IMR-90 (cell line): ENCODE measurements around the gene RNF146. TPM values are rescaled to one million over a fixed set of nuclear protein-coding genes. Genes with fewer than 3 reads are reported as not detected.

Experiments used
- ATAC-seq: fragments of 200-7000 bp; cut with Tn5 transposase; 2 replicates; pipeline ENCODE4 v1.9.1; 2020; ENCODE audit warnings: low read depth, mild to moderate bottlenecking, moderate library complexity
- BruUV-seq: library from RNA; stranded (reverse); fragments of 400-500 nt; replicated peaks from 2 replicates; lab custom pipeline; 2021; lab: Mats Ljungman, UMichigan
- CTCF ChIA-PET: fragments of 300-600 bp; formaldehyde crosslinking; extraction: SDS; loops from one replicate; lab custom pipeline; 2021; ENCODE audit warnings: antibody characterized with exemption; lab: Yijun Ruan, JAX
- POLR2A ChIA-PET: fragments of 300-600 bp; sonication (Branson Sonifier 250); formaldehyde crosslinking; loops from one replicate; lab custom pipeline; 2022; ENCODE audit warnings: antibody characterized with exemption; ENCODE audit not compliant: unreplicated experiment; lab: Charles Lee
- DNase-seq: peaks from one replicate; pipeline ENCODE4 v3.0.0; 2013
- H2AFZ ChIP-seq: replicated peaks from 2 replicates; pipeline ENCODE3; 2013; ENCODE audit warnings: low read length, mild to moderate bottlenecking; ENCODE audit not compliant: poor library complexity
- H2AK5ac ChIP-seq: 2 replicates; pipeline ENCODE4 v1.6.1; 2013; ENCODE audit warnings: low read depth, low read length, inconsistent platforms
- H2AK9ac ChIP-seq: replicated peaks from 2 replicates; pipeline ENCODE3; 2013; ENCODE audit warnings: mild to moderate bottlenecking, low read depth, low read length, moderate library complexity; ENCODE audit not compliant: poor library complexity
- H2BK120ac ChIP-seq: 2 replicates; pipeline ENCODE4 v1.6.1; 2013; ENCODE audit warnings: low read depth, low read length, inconsistent platforms
- H2BK15ac ChIP-seq: 3 replicates; pipeline ENCODE4 v1.6.1; 2013; ENCODE audit warnings: low read depth, low read length, inconsistent platforms
- H2BK20ac ChIP-seq: 2 replicates; pipeline ENCODE4 v1.6.1; 2013; ENCODE audit warnings: low read depth, mild to moderate bottlenecking, inconsistent platforms, low read length, moderate library complexity
- H2BK5ac ChIP-seq: 2 replicates; pipeline ENCODE4 v1.6.1; 2013; ENCODE audit warnings: mild to moderate bottlenecking, low read depth, low read length, inconsistent platforms; ENCODE audit not compliant: poor library complexity, severe bottlenecking
- H3K14ac ChIP-seq: replicated peaks from 2 replicates; pipeline ENCODE4 v1.6.1; 2013; ENCODE audit warnings: low read depth, low read length, inconsistent platforms
- H3K18ac ChIP-seq: 2 replicates; pipeline ENCODE4 v1.6.1; 2013; ENCODE audit warnings: low read depth, low read length, control low read depth
- H3K23ac ChIP-seq: 2 replicates; pipeline ENCODE4 v1.6.1; 2013; ENCODE audit warnings: low read depth, low read length, inconsistent platforms
- H3K27ac ChIP-seq: 2 replicates; pipeline ENCODE4 v1.5.1; 2013; ENCODE audit warnings: mild to moderate bottlenecking, control low read depth, low read length; ENCODE audit not compliant: insufficient read depth
- H3K27me3 ChIP-seq: 2 replicates; pipeline ENCODE4 v1.6.1; 2013; ENCODE audit warnings: low read length; ENCODE audit not compliant: control insufficient read depth, insufficient read depth
- H3K36me3 ChIP-seq: 2 replicates; pipeline ENCODE4 v1.6.1; 2013; ENCODE audit warnings: low read length, mixed read lengths; ENCODE audit not compliant: control insufficient read depth, insufficient read depth
- H3K4ac ChIP-seq: 2 replicates; pipeline ENCODE4 v1.6.1; 2013; ENCODE audit warnings: low read depth, low read length, inconsistent platforms
- H3K4me1 ChIP-seq: 2 replicates; pipeline ENCODE4 v1.6.1; 2013; ENCODE audit warnings: low read length, mixed read lengths; ENCODE audit not compliant: control insufficient read depth, insufficient read depth
- H3K4me2 ChIP-seq: 2 replicates; pipeline ENCODE4 v1.6.1; 2013; ENCODE audit warnings: low read depth, mild to moderate bottlenecking, control low read depth, low read length, moderate library complexity
- H3K4me3 ChIP-seq: 2 replicates; pipeline ENCODE4 v1.5.1; 2013; ENCODE audit warnings: low read depth, mild to moderate bottlenecking, control low read depth, low read length, moderate library complexity; ENCODE audit not compliant: insufficient read depth
- H3K56ac ChIP-seq: 2 replicates; pipeline ENCODE4 v1.6.1; 2013; ENCODE audit warnings: low read length, inconsistent platforms; ENCODE audit not compliant: insufficient read depth; ENCODE audit errors: extremely low read depth
- H3K79me1 ChIP-seq, 2 experiments: 2 replicates each; pipeline ENCODE4 v1.6.1; 2013; ENCODE audit warnings: low read length in 2 of 2, inconsistent platforms in 1 of 2, low read depth in 1 of 2
- H3K9ac ChIP-seq: 2 replicates; pipeline ENCODE4 v1.6.1; 2013; ENCODE audit warnings: low read depth, low read length, control low read depth
- H3K9me1 ChIP-seq: 2 replicates; pipeline ENCODE4 v1.6.1; 2013; ENCODE audit warnings: low read length, inconsistent platforms; ENCODE audit not compliant: insufficient read depth
- H3K9me3 ChIP-seq: 2 replicates; pipeline ENCODE4 v1.6.1; 2013; ENCODE audit warnings: low read length; ENCODE audit not compliant: control insufficient read depth, insufficient read depth
- H4K20me1 ChIP-seq: 2 replicates; pipeline ENCODE4 v1.6.1; 2013; ENCODE audit warnings: low read length, inconsistent platforms; ENCODE audit not compliant: insufficient read depth
- H4K5ac ChIP-seq: 2 replicates; pipeline ENCODE4 v1.6.1; 2013; ENCODE audit warnings: mild to moderate bottlenecking, low read depth, low read length, control low read depth
- H4K8ac ChIP-seq, 2 experiments: 2 replicates each; pipeline ENCODE4 v1.6.1; 2013; ENCODE audit warnings: low read depth in 2 of 2, low read length in 2 of 2, control low read depth in 1 of 2, inconsistent platforms in 1 of 2
- H4K91ac ChIP-seq: 2 replicates; pipeline ENCODE4 v1.6.1; 2013; ENCODE audit warnings: low read depth, low read length, inconsistent platforms; ENCODE audit not compliant: insufficient read depth
- BHLHE40 ChIP-seq: fragments of 150-350 bp; IDR thresholded peaks from 2 replicates; pipeline ENCODE4 v1.6.1; 2016; ENCODE audit warnings: mild to moderate bottlenecking, low read depth, low read length
- CEBPB ChIP-seq: IDR thresholded peaks from 2 replicates; pipeline ENCODE4 v1.6.1; 2012; ENCODE audit warnings: low read depth, low read length, improper control_type of control experiment
- CHD1 ChIP-seq: IDR thresholded peaks from 2 replicates; pipeline ENCODE4 v1.6.1; 2012; ENCODE audit warnings: low read depth, low read length, improper control_type of control experiment
- FOS ChIP-seq: fragments of 150-350 bp; IDR thresholded peaks from 2 replicates; pipeline ENCODE4 v1.6.1; 2016; ENCODE audit warnings: low read depth, low read length
- MAFK ChIP-seq: IDR thresholded peaks from 2 replicates; pipeline ENCODE4 v1.6.1; 2012; ENCODE audit warnings: low read depth, low read length, improper control_type of control experiment
- MAZ ChIP-seq: IDR thresholded peaks from 2 replicates; pipeline ENCODE4 v1.6.1; 2012; ENCODE audit warnings: low read depth, mild to moderate bottlenecking, low read length, improper control_type of control experiment, moderate library complexity, borderline replicate concordance
- MXI1 ChIP-seq: IDR thresholded peaks from 2 replicates; pipeline ENCODE4 v1.6.1; 2012; ENCODE audit warnings: low read depth, mild to moderate bottlenecking, low read length, moderate library complexity, borderline replicate concordance
- NFE2L2 ChIP-seq: fragments of 150-350 bp; IDR thresholded peaks from 2 replicates; pipeline ENCODE4 v1.6.1; 2016; ENCODE audit warnings: low read depth, mild to moderate bottlenecking, low read length
- POLR2A ChIP-seq: IDR thresholded peaks from 2 replicates; pipeline ENCODE4 v1.6.1; 2012; ENCODE audit warnings: mild to moderate bottlenecking, low read depth, low read length
- RAD21 ChIP-seq: IDR thresholded peaks from 2 replicates; pipeline ENCODE4 v1.6.1; 2012; ENCODE audit warnings: low read length, improper control_type of control experiment
- RCOR1 ChIP-seq: IDR thresholded peaks from 2 replicates; pipeline ENCODE4 v1.6.1; 2012; ENCODE audit warnings: mild to moderate bottlenecking, low read length, improper control_type of control experiment; ENCODE audit not compliant: insufficient replicate concordance
- RFX5 ChIP-seq: IDR thresholded peaks from 2 replicates; pipeline ENCODE4 v1.8.0; 2012; ENCODE audit warnings: low read depth, mild to moderate bottlenecking, low read length, moderate library complexity
- SMC3 ChIP-seq: fragments of 150-350 bp; IDR thresholded peaks from 2 replicates; pipeline ENCODE4 v1.6.1; 2016; ENCODE audit warnings: low read depth, mild to moderate bottlenecking, antibody characterized with exemption, low read length, moderate library complexity
- WGBS, 2 experiments: methylation state at CpG; one replicate each; pipeline versions ENCODE4 v1.1.5 to v1.1.7; 2013; ENCODE audit warnings: missing lambda C conversion rate in 2 of 2; ENCODE audit not compliant: insufficient read length in 1 of 2; ENCODE audit errors: extremely low coverage in 2 of 2; 5-methylcytosine and 5-hydroxymethylcytosine counted together
- dilution Hi-C: fragments of 300-500 bp; cut with HindIII; formaldehyde crosslinking; loops from one replicate; pipeline ENCODE4 v1.14.3; 2018; ENCODE audit warnings: low sequenced_read_pairs; ENCODE audit not compliant: unreplicated experiment
- in situ Hi-C: fragments of 300-500 bp; cut with MboI; formaldehyde crosslinking; loops from 3 replicates; pipeline ENCODE4 v1.14.3; 2019; ENCODE audit warnings: low sequenced_read_pairs, inconsistent platforms, mixed read lengths
- intact Hi-C: fragments of 100-400 bp; cut with micrococcal nuclease; formaldehyde crosslinking; loops from 2 replicates; pipeline ENCODE4 v1.10.0; 2022
- polyA plus RNA-seq, 3 experiments: library from polyadenylated mRNA; depleted of rRNA; stranded (reverse); fragments of >200 nt; gene quantifications; 2 replicates each; pipeline ENCODE4 v1.2.3, GENCODE V29; 2012; ENCODE audit warnings: low replicate concordance in 1 of 3
- total RNA-seq: library from RNA; depleted of rRNA; stranded (reverse); fragments of >200 nt; gene quantifications from 2 replicates; pipeline ENCODE4 v1.2.3, GENCODE V29; 2012
- TF ChIP-seq, protein P1 (sequence below): fragments of 150-350 bp; IDR thresholded peaks from 2 replicates; pipeline ENCODE4 v1.6.1; 2016; ENCODE audit warnings: low read depth, mild to moderate bottlenecking, low read length, moderate library complexity, borderline replicate concordance
- TF ChIP-seq, protein P2 (sequence below): fragments of 150-350 bp; IDR thresholded peaks from 2 replicates; pipeline ENCODE4 v1.6.1; 2017; ENCODE audit warnings: mild to moderate bottlenecking, antibody characterized with exemption, low read length, low read depth
- TF ChIP-seq, protein P3 (sequence below): conservative IDR thresholded peaks from 2 replicates; pipeline ENCODE4 v1.5.1; 2012; ENCODE audit warnings: mild to moderate bottlenecking, low read depth, low read length, improper control_type of control experiment

Gene RNF146
- total and polyA plus RNA-seq, 2 of the 4 experiments (the other 2 are of a cell fraction) = 24.0 to 32.2 TPM

DNA sequence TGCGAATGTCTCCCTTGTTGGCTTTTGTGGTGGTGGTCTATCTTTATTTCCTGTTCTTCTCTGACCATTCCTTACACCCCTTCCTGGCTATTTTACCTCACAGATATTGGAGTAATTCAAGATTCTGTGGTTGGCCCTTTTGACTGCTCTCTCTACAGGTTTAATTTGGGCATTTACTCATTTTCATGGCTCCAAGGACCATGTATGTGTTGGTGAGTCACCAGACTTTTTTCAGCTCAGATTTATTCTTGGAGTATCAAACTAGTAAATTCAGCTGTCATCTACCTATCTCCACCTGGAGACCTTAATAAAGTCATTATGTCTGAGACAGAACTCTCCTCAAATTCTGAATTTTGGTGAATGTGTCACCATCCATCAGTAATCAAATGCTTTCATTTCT, 15.5 kb downstream of the RNF146 start:
- ChIA-PET CTCF (no interaction called here), POLR2A (no interaction called here)
- Histone ChIP-seq H2AFZ (no peak overlapping the region), H3K4me2 (no peak overlapping the region), H3K9me1 (0 out of 2 replicates have a peak, but pooled peaks cover 6% of the 10 kb centered on the region), H4K8ac (no peak overlapping the region), H2BK120ac (no peak overlapping the region), H3K23ac (no peak overlapping the region), H3K27me3 (no peaks in the 10 kb centered on the region), H2AK9ac (no peak overlapping the region), H2BK20ac (no peak overlapping the region), H3K4ac (no peak overlapping the region), H3K14ac (no peak overlapping the region), H3K9ac (no peak overlapping the region), H3K4me1 (no peaks in the 10 kb centered on the region; the same call in 1 of the 2 replicates), H4K20me1 (peaks cover 25% of the 10 kb centered on the region; the same call in 1 of the 2 replicates), H3K18ac (no peak overlapping the region), H3K79me1 (peaks cover 4 to 31% of the 10 kb centered on the region in 2 experiments), H3K36me3 (peaks cover 12% of the 10 kb centered on the region), H2BK5ac (no peak overlapping the region), H2BK15ac (no peak overlapping the region), H2AK5ac (no peak overlapping the region), H4K91ac (no peak overlapping the region), H3K9me3 (no peaks in the 10 kb centered on the region), H3K4me3 (no peak overlapping the region), H3K56ac (no peak overlapping the region), H3K27ac (no peak overlapping the region), H4K5ac (no peak overlapping the region)
- intact Hi-C loops = no loop called here
- DNase-seq (no peak), ATAC-seq (no peak)
- no TSS peak for BruUV-seq
- dilution Hi-C loops = no loop called here
- no CpG with 5 or more reads among the region's 1 CpG for WGBS, 2 experiments
- no peak for TF ChIP-seq RFX5
- TF ChIP-seq RCOR1 = no peak
- TF ChIP-seq NFE2L2 = no peak
- no peak for TF ChIP-seq CEBPB
- TF ChIP-seq, protein P1, sequence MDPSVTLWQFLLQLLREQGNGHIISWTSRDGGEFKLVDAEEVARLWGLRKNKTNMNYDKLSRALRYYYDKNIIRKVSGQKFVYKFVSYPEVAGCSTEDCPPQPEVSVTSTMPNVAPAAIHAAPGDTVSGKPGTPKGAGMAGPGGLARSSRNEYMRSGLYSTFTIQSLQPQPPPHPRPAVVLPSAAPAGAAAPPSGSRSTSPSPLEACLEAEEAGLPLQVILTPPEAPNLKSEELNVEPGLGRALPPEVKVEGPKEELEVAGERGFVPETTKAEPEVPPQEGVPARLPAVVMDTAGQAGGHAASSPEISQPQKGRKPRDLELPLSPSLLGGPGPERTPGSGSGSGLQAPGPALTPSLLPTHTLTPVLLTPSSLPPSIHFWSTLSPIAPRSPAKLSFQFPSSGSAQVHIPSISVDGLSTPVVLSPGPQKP = no peak
- TF ChIP-seq, protein P2, sequence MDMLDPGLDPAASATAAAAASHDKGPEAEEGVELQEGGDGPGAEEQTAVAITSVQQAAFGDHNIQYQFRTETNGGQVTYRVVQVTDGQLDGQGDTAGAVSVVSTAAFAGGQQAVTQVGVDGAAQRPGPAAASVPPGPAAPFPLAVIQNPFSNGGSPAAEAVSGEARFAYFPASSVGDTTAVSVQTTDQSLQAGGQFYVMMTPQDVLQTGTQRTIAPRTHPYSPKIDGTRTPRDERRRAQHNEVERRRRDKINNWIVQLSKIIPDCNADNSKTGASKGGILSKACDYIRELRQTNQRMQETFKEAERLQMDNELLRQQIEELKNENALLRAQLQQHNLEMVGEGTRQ = no peak
- TF ChIP-seq FOS = no peak
- TF ChIP-seq MAFK = no peak
- no peak for TF ChIP-seq BHLHE40
- no peak for TF ChIP-seq CHD1
- no peak for TF ChIP-seq SMC3
- no peak for TF ChIP-seq RAD21
- no peak for TF ChIP-seq MXI1
- no peak for TF ChIP-seq MAZ
- TF ChIP-seq, protein P3, sequence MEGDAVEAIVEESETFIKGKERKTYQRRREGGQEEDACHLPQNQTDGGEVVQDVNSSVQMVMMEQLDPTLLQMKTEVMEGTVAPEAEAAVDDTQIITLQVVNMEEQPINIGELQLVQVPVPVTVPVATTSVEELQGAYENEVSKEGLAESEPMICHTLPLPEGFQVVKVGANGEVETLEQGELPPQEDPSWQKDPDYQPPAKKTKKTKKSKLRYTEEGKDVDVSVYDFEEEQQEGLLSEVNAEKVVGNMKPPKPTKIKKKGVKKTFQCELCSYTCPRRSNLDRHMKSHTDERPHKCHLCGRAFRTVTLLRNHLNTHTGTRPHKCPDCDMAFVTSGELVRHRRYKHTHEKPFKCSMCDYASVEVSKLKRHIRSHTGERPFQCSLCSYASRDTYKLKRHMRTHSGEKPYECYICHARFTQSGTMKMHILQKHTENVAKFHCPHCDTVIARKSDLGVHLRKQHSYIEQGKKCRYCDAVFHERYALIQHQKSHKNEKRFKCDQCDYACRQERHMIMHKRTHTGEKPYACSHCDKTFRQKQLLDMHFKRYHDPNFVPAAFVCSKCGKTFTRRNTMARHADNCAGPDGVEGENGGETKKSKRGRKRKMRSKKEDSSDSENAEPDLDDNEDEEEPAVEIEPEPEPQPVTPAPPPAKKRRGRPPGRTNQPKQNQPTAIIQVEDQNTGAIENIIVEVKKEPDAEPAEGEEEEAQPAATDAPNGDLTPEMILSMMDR = no peak
- TF ChIP-seq POLR2A = no peak
- in situ Hi-C loops = no loop called here
